ENCODE measurements around the gene L3MBTL4. TPM values are rescaled to one million over a fixed set of nuclear protein-coding genes. Genes with fewer than 3 reads are reported as not detected.

L3MBTL4 gene
- total and polyA plus RNA-seq, 2 experiments from 2014 or later, result 4.1 to 14.1 TPM

GRCh38 chr18:6021306-6022073 is 393.2 kb downstream of the L3MBTL4 start:
- H2AFZ ChIP-seq, result no peak overlapping the region
- TF ChIP-seq EZH2 (IDR thresholded peaks at IDR 0.05; ENCODE audit: borderline replicate concordance), result no peak
- TF ChIP-seq EZH2phosphoT487 (IDR thresholded peaks at IDR 0.05; ENCODE audit: low read depth, severe bottlenecking, unreplicated experiment), result no peak
- TF ChIP-seq CTCF (IDR thresholded peaks at IDR 0.05; ENCODE audit: poor library complexity), result no peak
- H4K20me1 ChIP-seq (ENCODE audit: insufficient read depth, poor library complexity, severe bottlenecking), result no peaks in the 10 kb centered on the region
- no peaks in the 10 kb centered on the region for H3K9me2 ChIP-seq (replicated peaks; ENCODE audit: insufficient read depth)
- no peak overlapping the region for H3K4me2 ChIP-seq
- no peaks in the 10 kb centered on the region for H3K4me1 ChIP-seq (ENCODE audit: insufficient read depth)
- H3K9me3 ChIP-seq (ENCODE audit: low read depth), result no peaks in the 10 kb centered on the region
- H3K4me3 ChIP-seq, result no peak overlapping the region
- no peaks in the 10 kb centered on the region for H3K27me3 ChIP-seq
- no peaks in the 10 kb centered on the region for H3K36me3 ChIP-seq (replicated peaks; ENCODE audit: insufficient read depth, low read depth)
- no peak for DNase-seq (ENCODE audit: low spot score)
- no peak overlapping the region for H3K27ac ChIP-seq
- 91% methylated on average over 12 of the region's 12 CpGs for WGBS (ENCODE audit: low lambda C conversion rate, missing lambda C conversion rate)
- no peaks in the 10 kb centered on the region for H3K79me2 ChIP-seq

- H3K9me3 ChIP-seq (ENCODE audit: low read depth), result no peaks in the 10 kb centered on the region
- H3K9me2 ChIP-seq (replicated peaks; ENCODE audit: insufficient read depth), result no peaks in the 10 kb centered on the region
- no peaks in the 10 kb centered on the region for H4K20me1 ChIP-seq (ENCODE audit: insufficient read depth, poor library complexity, severe bottlenecking)
- H3K27me3 ChIP-seq, result no peaks in the 10 kb centered on the region
- no peak overlapping the region for H3K27ac ChIP-seq
- no peak for DNase-seq (ENCODE audit: low spot score)
- no peaks in the 10 kb centered on the region for H3K4me1 ChIP-seq (ENCODE audit: insufficient read depth)
- no peak overlapping the region for H3K4me2 ChIP-seq
- H2AFZ ChIP-seq, result no peak overlapping the region
- 65% methylated on average over 1 of the region's 1 CpG for WGBS (ENCODE audit: low lambda C conversion rate, missing lambda C conversion rate)
- H3K4me3 ChIP-seq, result no peak overlapping the region
- no peak for TF ChIP-seq CTCF (IDR thresholded peaks at IDR 0.05; ENCODE audit: poor library complexity)
- TF ChIP-seq EZH2 (IDR thresholded peaks at IDR 0.05; ENCODE audit: borderline replicate concordance), result no peak
- TF ChIP-seq EZH2phosphoT487 (IDR thresholded peaks at IDR 0.05; ENCODE audit: low read depth, severe bottlenecking, unreplicated experiment), result no peak
- no peaks in the 10 kb centered on the region for H3K36me3 ChIP-seq (replicated peaks; ENCODE audit: insufficient read depth, low read depth)
- no peaks in the 10 kb centered on the region for H3K79me2 ChIP-seq
Measured at GRCh38 chr18:6018671-6019070, 396.0 kb downstream of the L3MBTL4 start.

GRCh38 chr18:6017171-6017570 is 397.5 kb downstream of the L3MBTL4 start:
- no peak for DNase-seq (ENCODE audit: low spot score)
- WGBS (ENCODE audit: low lambda C conversion rate, missing lambda C conversion rate), result 48% methylated on average over 5 of the region's 5 CpGs
- no peaks in the 10 kb centered on the region for H4K20me1 ChIP-seq (ENCODE audit: insufficient read depth, poor library complexity, severe bottlenecking)
- H3K9me3 ChIP-seq (ENCODE audit: low read depth), result no peaks in the 10 kb centered on the region
- no peaks in the 10 kb centered on the region for H3K27me3 ChIP-seq
- no peak overlapping the region for H3K27ac ChIP-seq
- H3K36me3 ChIP-seq (replicated peaks; ENCODE audit: insufficient read depth, low read depth), result no peaks in the 10 kb centered on the region
- H2AFZ ChIP-seq, result no peak overlapping the region
- H3K9me2 ChIP-seq (replicated peaks; ENCODE audit: insufficient read depth), result no peaks in the 10 kb centered on the region
- H3K79me2 ChIP-seq, result no peaks in the 10 kb centered on the region
- no peak overlapping the region for H3K4me2 ChIP-seq
- no peaks in the 10 kb centered on the region for H3K4me1 ChIP-seq (ENCODE audit: insufficient read depth)
- TF ChIP-seq CTCF (IDR thresholded peaks at IDR 0.05; ENCODE audit: poor library complexity) (no peak), EZH2phosphoT487 (IDR thresholded peaks at IDR 0.05; ENCODE audit: low read depth, severe bottlenecking, unreplicated experiment) (no peak), EZH2 (IDR thresholded peaks at IDR 0.05; ENCODE audit: borderline replicate concordance) (no peak)
- no peak overlapping the region for H3K4me3 ChIP-seq

All from hepatocyte (in vitro differentiated cells).